Measurements from ENCODE around the gene GPRC5D.

DNA sequence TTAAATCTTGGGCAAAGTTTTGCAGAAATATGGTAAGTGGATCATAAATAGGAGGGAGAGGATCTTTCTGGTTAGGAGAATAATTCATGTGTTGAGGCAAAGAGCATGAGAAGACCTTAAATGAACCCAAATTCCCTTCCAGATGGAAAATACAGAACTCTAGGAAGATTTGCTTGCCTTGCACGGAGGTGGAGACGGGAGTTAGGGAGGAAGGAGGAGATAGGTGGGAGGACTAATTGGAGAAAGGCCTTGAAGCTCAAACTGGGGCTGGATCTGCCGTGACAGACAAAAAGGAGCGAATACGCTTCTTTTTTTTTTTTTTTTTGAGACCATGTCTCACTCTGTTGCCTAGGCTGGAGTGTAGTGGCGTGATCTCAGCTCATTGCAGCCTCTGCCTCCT is 54.7 kb downstream of the GPRC5D start:
- no peak for TF ChIP-seq POLR2A (IDR thresholded peaks at IDR 0.05; ENCODE audit: low read depth, low read length)
- no peak for TF ChIP-seq TAF1 (IDR thresholded peaks at IDR 0.05; ENCODE audit: borderline replicate concordance, low read depth, low read length)
